Heart left ventricle (tissue), 16 donors: ENCODE results near the gene PMP22. TPM values are rescaled to one million over a fixed set of nuclear protein-coding genes. Genes with fewer than 3 reads are reported as not detected.

Source experiments
- ATAC-seq, 4 donors: fragments of 200-7000 bp; cut with Tn5 transposase; one replicate each; pipeline ENCODE4 v1.9.1; 2020 to 2022; ENCODE audit warnings: moderate library complexity in 4 of 4, mild to moderate bottlenecking in 3 of 4, moderate number of reproducible peaks in 1 of 4
- DNase-seq, 5 donors: peaks; one replicate each; pipeline ENCODE4 v3.0.0-alpha.2; 2020
- H3K27ac ChIP-seq, 12 donors: fragments of 200-600 bp; sonication (generic) in 4 of 12; one replicate each; pipeline versions ENCODE4 v1.5.0 to v1.8.0; 2016 to 2022; ENCODE audit warnings: mild to moderate bottlenecking in 2 of 12
- H3K27me3 ChIP-seq, 9 donors: fragments of 200-600 bp; sonication (generic) in 2 of 9; one replicate each; pipeline versions ENCODE4 v1.5.1 to v1.8.0; 2016 to 2022; ENCODE audit warnings: mild to moderate bottlenecking in 3 of 9
- H3K36me3 ChIP-seq, 9 donors: fragments of 200-600 bp; sonication (generic) in 2 of 9; one replicate each; pipeline versions ENCODE4 v1.5.0 to v1.8.0; 2018 to 2022; ENCODE audit warnings: mild to moderate bottlenecking in 2 of 9
- H3K4me1 ChIP-seq, 12 donors: fragments of 200-600 bp; sonication (generic) in 4 of 12; one replicate each; pipeline versions ENCODE4 v1.5.0 to v1.8.0; 2016 to 2022; ENCODE audit warnings: mild to moderate bottlenecking in 3 of 12
- H3K4me3 ChIP-seq, 12 donors: fragments of 200-600 bp; sonication (generic) in 4 of 12; one replicate each; pipeline versions ENCODE4 v1.5.0 to v1.8.0; 2017 to 2022; ENCODE audit warnings: mild to moderate bottlenecking in 9 of 12, moderate library complexity in 4 of 12
- H3K9me3 ChIP-seq, 12 donors: fragments of 200-600 bp; sonication (generic) in 4 of 12; one replicate each; pipeline versions ENCODE4 v1.5.0 to v1.8.0; 2016 to 2022; ENCODE audit warnings: mild to moderate bottlenecking in 1 of 12
- CTCF ChIP-seq, 12 donors: fragments of 200-600 bp; sonication (generic) in 4 of 12; IDR thresholded peaks; one replicate each; pipeline versions ENCODE4 v1.5.0 to v1.8.0; 2018 to 2022; ENCODE audit warnings: antibody characterized with exemption in 12 of 12, mild to moderate bottlenecking in 5 of 12
- POLR2A ChIP-seq, 2 donors: fragments of 450-650 bp; IDR thresholded peaks; one replicate each; pipeline ENCODE4 v1.6.1; 2017; ENCODE audit warnings: antibody characterized with exemption in 2 of 2, mild to moderate bottlenecking in 2 of 2, moderate library complexity in 2 of 2
- WGBS, 4 donors: extraction: QIAGEN DNeasy Blood & Tissue Kit in 2 of 4; methylation state at CpG; one replicate each; pipeline versions ENCODE4 v1.1.5 to v1.1.7; 2013 to 2018; 5-methylcytosine and 5-hydroxymethylcytosine counted together
- intact Hi-C, 10 donors: fragments of 100-400 bp; cut with DNase I; formaldehyde crosslinking; loops; one replicate each; pipeline versions ENCODE4 v1.11.1 to v1.14.2; 2022
- polyA plus RNA-seq, 2 donors: library from polyadenylated mRNA; stranded (reverse); fragments of 200-250 nt; gene quantifications; one replicate each; pipeline ENCODE4 v1.2.3, GENCODE V29; 2013
- total RNA-seq, 9 donors: library from RNA; depleted of rRNA in 2 of 9; stranded (reverse); fragments of >200 nt in 2 of 9; fragmentation: NEBNext Ultra II Directional in 3 of 9; extraction: Animal tissue kit (Norgen Biotek cat#: 25700) in 3 of 9; gene quantifications; one replicate each; pipeline versions ENCODE4 v1.1.0 to v1.2.4, GENCODE V29; 2016 to 2023
- donor health status: ischemic (EF 13 %, LVEDD 7.1; RV severe dilation, severe dysfunction).
- donor health status: healthy with polysubstance abuse.
- donor health status: DM: no; HTN: yes; CAD: no.
- donor health status: DM: no; HTN: no; CAD: no.
- donor health status: ischemic (EF 25% LVEDD 6.9; RV normal size, moderate dysfunction).
- donor health status: ischemic (EF 25% LVEDD 5.7; RV mildly dilated, moderate dysfunction).
- donor health status: healthy.
- donor health status: DM: yes; HTN: yes; CAD: no.
- donor health status: ischemic (EF 35%, LVEDD 5.7; RV mildly dilated, moderate dysfunction).
- donor health status: nonischemic (EF 11% LVEDD 7.7; RV severe dilation, severe dysfunction).
- donor health status: DM: yes; HTN: yes; CAD: no.
- donor health status: PGD.
- donor health status: ischemic (EF 29% LVEDD 5.4; RV normal size, mild dysfunction).
- donor health status: nonischemic (EF 23%, LVEDD 6.1; RV moderate dilation, normal function).

The PMP22 gene
- total and polyA plus RNA-seq, 11 donors, result 92.2 to 421 (median 186) TPM

DNA sequence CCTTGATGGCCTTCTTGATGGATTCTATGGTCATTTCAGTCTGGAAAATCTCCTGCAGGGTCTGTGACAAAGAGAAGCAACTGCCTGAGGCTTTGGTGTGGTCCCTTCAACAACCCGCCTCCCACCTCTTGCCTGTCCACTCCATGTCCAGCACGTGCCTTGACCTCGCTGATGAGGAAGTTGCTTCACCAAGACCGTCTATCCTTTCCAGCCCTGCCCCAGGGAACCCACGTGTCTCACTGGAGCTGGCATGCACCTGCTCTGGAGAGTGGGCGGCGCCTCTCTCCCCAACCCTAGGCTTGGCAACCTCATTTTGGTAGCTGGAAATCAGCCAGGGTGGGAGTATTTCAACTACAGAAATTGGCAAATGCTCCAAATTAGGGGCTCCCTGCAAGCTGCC lies 43.6 kb upstream of the PMP22 start:
- WGBS, 4 donors, result 80 to 88% (median 83%) methylated on average over 7 of the region's 7 CpGs
- intact Hi-C loops, result no loop called here
- Histone ChIP-seq H3K9me3 (no peaks in the 10 kb centered on the region), H3K4me1 (peaks cover 0 to 10% (median 0%) of the 10 kb centered on the region in 12 donors), H3K27me3 (no peaks in the 10 kb centered on the region), H3K36me3 (no peaks in the 10 kb centered on the region), H3K27ac (peak overlapping the region in 1 of 12 donors; percentile 34), H3K4me3 (no peak overlapping the region)
- ATAC-seq (no peak), DNase-seq (no peak)
- TF ChIP-seq POLR2A (IDR thresholded peaks at IDR 0.05), result no peak
- no peak for TF ChIP-seq CTCF (IDR thresholded peaks at IDR 0.05)

DNA sequence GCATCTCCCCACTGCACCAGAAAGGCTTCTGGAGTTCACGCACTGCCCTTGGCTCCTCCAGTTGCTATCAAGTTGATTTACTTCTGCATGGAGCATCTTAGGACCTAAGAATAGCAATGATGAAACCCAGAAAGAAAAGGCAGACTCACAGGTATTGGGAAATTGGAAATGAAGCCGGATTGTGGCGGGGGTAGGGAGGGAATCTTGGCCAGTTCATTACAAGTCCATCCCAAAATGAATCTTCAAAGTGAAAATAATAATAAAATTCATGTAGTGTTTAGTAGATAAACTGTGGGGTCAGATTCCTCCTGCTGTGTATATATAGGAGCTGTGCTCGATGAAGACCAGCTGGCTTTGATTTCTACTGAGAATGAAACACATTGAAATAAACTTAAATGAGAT lies 42.6 kb upstream of the PMP22 start:
- DNase-seq, result no peak

DNA sequence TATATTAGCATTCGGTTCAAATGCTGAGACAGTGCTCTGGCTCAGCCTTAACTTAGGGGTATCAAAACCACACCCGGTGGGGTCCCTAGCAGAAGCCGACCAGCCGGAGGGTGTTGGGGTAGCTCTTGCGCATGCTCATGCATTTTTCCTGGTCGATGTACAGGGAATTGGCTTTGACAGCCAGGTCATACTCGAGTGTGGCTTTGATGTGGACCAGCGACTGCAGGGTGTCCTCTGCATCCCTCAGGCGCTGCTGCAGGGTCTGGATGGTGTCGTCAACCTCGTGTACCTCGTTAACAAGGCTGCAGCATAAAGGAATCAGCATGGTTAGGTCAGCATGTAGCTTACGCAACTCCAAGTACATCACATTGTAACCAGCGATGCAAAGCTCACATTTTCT lies 38.7 kb upstream of the PMP22 start:
- DNase-seq (no peak), ATAC-seq (no peak)
- no peak overlapping the region for H3K4me3 ChIP-seq
- intact Hi-C loops, result no loop called here
- no peaks in the 10 kb centered on the region for H3K9me3 ChIP-seq
- TF ChIP-seq CTCF (IDR thresholded peaks at IDR 0.05) (no peak), POLR2A (IDR thresholded peaks at IDR 0.05) (no peak)
- no peaks in the 10 kb centered on the region for H3K27me3 ChIP-seq
- 85 to 91% (median 89%) methylated on average over 14 of the region's 14 CpGs for WGBS, 4 donors
- no peak overlapping the region for H3K27ac ChIP-seq
- peaks cover 0 to 10% (median 0%) of the 10 kb centered on the region in 12 donors for H3K4me1 ChIP-seq
- no peaks in the 10 kb centered on the region for H3K36me3 ChIP-seq

More for the DNA sequence above, 42.6 kb upstream of the PMP22 start:
- Histone ChIP-seq H3K27ac (peak overlapping the region in 1 of 12 donors; percentile 34), H3K27me3 (no peaks in the 10 kb centered on the region), H3K4me3 (no peak overlapping the region), H3K36me3 (no peaks in the 10 kb centered on the region), H3K9me3 (no peaks in the 10 kb centered on the region), H3K4me1 (peaks cover 0 to 10% (median 0%) of the 10 kb centered on the region in 12 donors)
- intact Hi-C loops, result no loop called here
- TF ChIP-seq CTCF (IDR thresholded peaks at IDR 0.05), result no peak
- TF ChIP-seq POLR2A (IDR thresholded peaks at IDR 0.05), result no peak
- WGBS, 4 donors, result 67 to 72% (median 69%) methylated on average over 4 of the region's 4 CpGs
- no peak for ATAC-seq

- peaks cover 0 to 10% (median 0%) of the 10 kb centered on the region in 12 donors for H3K4me1 ChIP-seq
- intact Hi-C loops, result no loop called here
- no peaks in the 10 kb centered on the region for H3K36me3 ChIP-seq
- DNase-seq, result no peak
- TF ChIP-seq CTCF (IDR thresholded peaks at IDR 0.05) (no peak), POLR2A (IDR thresholded peaks at IDR 0.05) (no peak)
- no peaks in the 10 kb centered on the region for H3K27me3 ChIP-seq
- no peaks in the 10 kb centered on the region for H3K9me3 ChIP-seq
- H3K27ac ChIP-seq, result no peak overlapping the region
- WGBS, 4 donors, result 23 to 70% (median 47%) methylated on average over 3 of the region's 3 CpGs
- ATAC-seq, result no peak
- H3K4me3 ChIP-seq, result no peak overlapping the region
These were observed 38.1 kb upstream of the PMP22 start for GRCh38 chr17:15303268-15303667.
